Measurements from ENCODE around the gene HOXA3.

DNA sequence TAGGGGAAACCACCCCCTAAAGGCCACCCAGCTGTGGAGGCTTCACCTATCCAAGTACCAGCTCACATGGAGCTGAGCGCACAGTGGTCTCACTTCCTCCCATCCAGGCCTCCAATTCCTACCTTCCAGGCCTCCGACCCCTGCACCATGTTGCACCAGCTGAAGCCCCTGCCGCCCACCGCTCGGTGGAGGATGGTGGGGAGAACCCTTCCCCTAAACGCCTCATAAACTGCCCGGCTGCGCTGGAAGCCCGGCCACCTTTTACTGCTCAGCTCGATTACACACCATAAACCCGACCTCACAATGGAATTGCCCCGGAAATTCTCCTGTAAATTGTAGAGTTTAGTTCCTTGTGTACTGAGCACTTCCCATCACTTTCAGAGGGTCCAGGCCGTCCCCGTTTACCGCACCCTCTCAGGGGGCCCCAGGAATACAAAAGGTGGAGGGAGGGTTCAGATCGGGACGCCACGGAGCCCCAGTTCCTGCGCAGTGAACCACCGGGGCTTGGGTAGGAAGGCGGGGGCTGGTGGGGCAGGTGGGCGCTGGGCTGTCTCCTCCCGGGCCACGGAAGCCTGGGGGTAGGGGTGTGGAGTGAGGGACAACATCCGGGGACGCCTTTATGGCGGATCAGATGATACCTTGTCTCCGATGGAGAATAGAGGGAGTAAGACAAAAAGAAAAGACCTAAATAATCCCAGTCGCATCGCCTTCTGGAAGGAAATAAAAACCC, 5.5 kb upstream of the HOXA3 start:
- TF ChIP-seq, protein P1, sequence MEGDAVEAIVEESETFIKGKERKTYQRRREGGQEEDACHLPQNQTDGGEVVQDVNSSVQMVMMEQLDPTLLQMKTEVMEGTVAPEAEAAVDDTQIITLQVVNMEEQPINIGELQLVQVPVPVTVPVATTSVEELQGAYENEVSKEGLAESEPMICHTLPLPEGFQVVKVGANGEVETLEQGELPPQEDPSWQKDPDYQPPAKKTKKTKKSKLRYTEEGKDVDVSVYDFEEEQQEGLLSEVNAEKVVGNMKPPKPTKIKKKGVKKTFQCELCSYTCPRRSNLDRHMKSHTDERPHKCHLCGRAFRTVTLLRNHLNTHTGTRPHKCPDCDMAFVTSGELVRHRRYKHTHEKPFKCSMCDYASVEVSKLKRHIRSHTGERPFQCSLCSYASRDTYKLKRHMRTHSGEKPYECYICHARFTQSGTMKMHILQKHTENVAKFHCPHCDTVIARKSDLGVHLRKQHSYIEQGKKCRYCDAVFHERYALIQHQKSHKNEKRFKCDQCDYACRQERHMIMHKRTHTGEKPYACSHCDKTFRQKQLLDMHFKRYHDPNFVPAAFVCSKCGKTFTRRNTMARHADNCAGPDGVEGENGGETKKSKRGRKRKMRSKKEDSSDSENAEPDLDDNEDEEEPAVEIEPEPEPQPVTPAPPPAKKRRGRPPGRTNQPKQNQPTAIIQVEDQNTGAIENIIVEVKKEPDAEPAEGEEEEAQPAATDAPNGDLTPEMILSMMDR (conservative IDR thresholded peaks at IDR 0.05; ENCODE audit: low read depth, low read length): no peak
- no peak for TF ChIP-seq EZH2 (IDR thresholded peaks at IDR 0.05; ENCODE audit: low read length, unreplicated experiment)
- TF ChIP-seq EZH2phosphoT487 (IDR thresholded peaks at IDR 0.05; ENCODE audit: borderline replicate concordance, low read length): no peak

Measured in PC-3 (cell line).